ENCODE data around the gene TRAPPC11. TPM values are rescaled to one million over a fixed set of nuclear protein-coding genes. Genes with fewer than 3 reads are reported as not detected.

TRAPPC11 gene
- total RNA-seq, 3 donors from 2014 or later, result 39.0 to 86.8 (median 43.0) TPM

DNA sequence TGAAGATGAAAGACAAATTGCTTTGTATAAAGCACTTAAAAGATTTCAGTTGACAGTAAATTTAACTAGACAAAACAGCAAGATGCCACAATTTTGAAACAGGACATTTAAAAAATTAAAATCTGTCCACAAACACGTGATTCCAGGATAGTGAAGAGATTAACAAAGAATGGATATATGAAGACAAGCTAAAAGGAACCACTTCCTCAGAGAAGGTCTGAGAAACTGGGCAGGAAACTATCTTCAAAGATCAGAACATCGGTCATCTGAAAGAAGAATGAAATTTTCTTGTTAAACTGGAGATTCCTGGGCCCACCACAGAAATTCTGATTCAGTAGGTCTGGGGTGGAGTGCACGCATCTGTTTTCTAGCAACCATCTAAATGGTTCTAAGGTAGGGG is 1.5 kb upstream of the TRAPPC11 start:
- Histone ChIP-seq H3K4me1 (no peaks in the 10 kb centered on the region), H3K36me3 (peaks cover 4% of the 10 kb centered on the region), H3K27ac (no peak overlapping the region), H3K27me3 (no peaks in the 10 kb centered on the region), H3K9me3 (no peaks in the 10 kb centered on the region), H3K4me3 (peak overlapping the region; percentile 75 to 90 (median 88))
- intact Hi-C loops (cut with DNase I; ENCODE audit: low total_unique reads), result no loop called here
- DNase-seq (ENCODE audit: low spot score in 2 of 2), result no peak
- no peak for TF ChIP-seq CTCF (IDR thresholded peaks at IDR 0.05)
- no peak for TF ChIP-seq POLR2A (IDR thresholded peaks at IDR 0.05)
- no peak for TF ChIP-seq POLR2AphosphoS5 (IDR thresholded peaks at IDR 0.05)

DNA sequence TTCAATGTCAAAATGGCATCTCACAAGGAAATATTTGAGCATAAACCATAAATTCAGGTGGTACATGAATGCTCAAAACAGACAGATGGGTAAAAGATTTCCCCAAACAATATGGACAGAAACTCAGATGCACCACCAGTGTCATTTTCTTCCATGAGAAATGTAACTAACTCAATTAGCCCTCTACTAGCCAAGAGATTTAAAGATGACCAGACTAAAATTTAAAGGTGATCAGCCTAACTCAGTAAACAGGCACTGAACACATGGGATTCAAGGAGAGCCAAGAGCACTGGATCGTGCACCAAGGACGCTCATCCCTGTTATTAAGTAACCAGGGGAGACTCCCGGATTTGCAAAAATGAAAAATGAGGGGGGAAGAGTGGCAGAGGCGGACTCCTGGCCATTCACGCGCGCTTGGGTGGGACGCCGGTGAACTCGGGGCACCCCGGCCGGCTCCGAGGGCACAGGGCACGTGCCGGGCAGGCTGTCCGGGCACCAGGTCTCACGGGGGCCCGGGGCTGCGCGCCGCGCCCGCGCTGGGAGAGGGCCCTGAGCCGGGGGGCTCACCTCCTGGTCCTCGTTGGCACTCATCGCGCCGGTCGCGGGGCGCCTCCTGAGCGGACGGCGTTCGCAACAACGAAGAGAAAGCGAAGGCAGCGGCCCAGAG is 598 bp upstream of the TRAPPC11 start:
- intact Hi-C loops (cut with DNase I; ENCODE audit: low total_unique reads), result no loop called here
- DNase-seq (ENCODE audit: low spot score in 2 of 2), result no peak
- H3K27ac ChIP-seq, result peak overlapping the region; percentile 94 to 98
- no peaks in the 10 kb centered on the region for H3K27me3 ChIP-seq
- H3K36me3 ChIP-seq, result no peaks in the 10 kb centered on the region
- H3K9me3 ChIP-seq, result no peaks in the 10 kb centered on the region
- peak overlapping the region; percentile 75 to 90 (median 88) for H3K4me3 ChIP-seq
- TF ChIP-seq CTCF (IDR thresholded peaks at IDR 0.05), result no peak
- TF ChIP-seq POLR2AphosphoS5 (IDR thresholded peaks at IDR 0.05), result no peak
- TF ChIP-seq POLR2A (IDR thresholded peaks at IDR 0.05), result no peak
- H3K4me1 ChIP-seq, result no peaks in the 10 kb centered on the region

GRCh38 chr4:183659872-183660242 is 764 bp downstream of the TRAPPC11 start:
- no peaks in the 10 kb centered on the region for H3K9me3 ChIP-seq
- H3K27ac ChIP-seq, result peak overlapping the region; percentile 94 to 98
- no peaks in the 10 kb centered on the region for H3K4me1 ChIP-seq
- H3K27me3 ChIP-seq, result no peaks in the 10 kb centered on the region
- no peak for TF ChIP-seq POLR2A (IDR thresholded peaks at IDR 0.05)
- peak overlapping the region; percentile 75 to 90 (median 88) for H3K4me3 ChIP-seq
- no peak for DNase-seq (ENCODE audit: low spot score in 2 of 2)
- no peaks in the 10 kb centered on the region for H3K36me3 ChIP-seq
- intact Hi-C loops (cut with DNase I; ENCODE audit: low total_unique reads), result no loop called here

- intact Hi-C loops (cut with DNase I; ENCODE audit: low total_unique reads), result no loop called here
- H3K27me3 ChIP-seq, result no peaks in the 10 kb centered on the region
These were observed 7.0 kb downstream of the TRAPPC11 start for GRCh38 chr4:183666088-183666487.

DNA sequence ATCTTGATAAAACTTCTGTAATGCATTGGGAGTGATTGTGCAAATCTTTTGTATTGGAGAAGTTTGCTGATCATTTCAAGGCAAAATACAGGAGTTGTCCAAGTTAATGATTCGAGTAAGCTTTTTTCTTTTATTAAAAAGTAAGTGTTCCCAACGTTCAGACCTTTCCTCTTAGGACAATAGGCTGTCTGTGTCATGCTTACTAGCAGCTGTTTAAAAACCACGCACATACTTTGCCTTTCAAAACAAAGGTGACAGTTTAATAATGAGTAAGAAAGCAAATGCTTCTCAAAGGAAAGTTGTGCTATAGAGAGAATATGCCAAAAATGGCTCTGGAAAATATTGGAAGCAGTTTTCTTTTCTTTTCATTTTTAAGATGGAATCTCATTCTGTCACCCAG is 11.2 kb downstream of the TRAPPC11 start:
- Histone ChIP-seq H3K4me1 (no peaks in the 10 kb centered on the region), H3K27ac (peak overlapping the region in 1 of 2 donors; percentile 30), H3K4me3 (no peak overlapping the region), H3K27me3 (no peaks in the 10 kb centered on the region), H3K9me3 (no peaks in the 10 kb centered on the region), H3K36me3 (peaks cover 14% of the 10 kb centered on the region)
- intact Hi-C loops (cut with DNase I; ENCODE audit: low total_unique reads), result no loop called here
- no peak for DNase-seq (ENCODE audit: low spot score in 2 of 2)
- TF ChIP-seq CTCF (IDR thresholded peaks at IDR 0.05), result no peak
- no peak for TF ChIP-seq POLR2AphosphoS5 (IDR thresholded peaks at IDR 0.05)
- no peak for TF ChIP-seq POLR2A (IDR thresholded peaks at IDR 0.05)

More at GRCh38 chr4:183666088-183666487, 7.0 kb downstream of the TRAPPC11 start:
- TF ChIP-seq POLR2AphosphoS5 (IDR thresholded peaks at IDR 0.05) (no peak), CTCF (IDR thresholded peaks at IDR 0.05) (no peak), POLR2A (IDR thresholded peaks at IDR 0.05) (no peak)
- H3K9me3 ChIP-seq, result no peaks in the 10 kb centered on the region
- DNase-seq (ENCODE audit: low spot score in 2 of 2), result no peak
- H3K4me3 ChIP-seq, result no peak overlapping the region
- H3K27ac ChIP-seq, result no peak overlapping the region
- no peaks in the 10 kb centered on the region for H3K4me1 ChIP-seq
- peaks cover 9% of the 10 kb centered on the region for H3K36me3 ChIP-seq

Data from breast epithelium (tissue), 4 donors.